A673 (cell line): Measurements from ENCODE around the gene SCAANT1. TPM values are rescaled to one million over a fixed set of nuclear protein-coding genes. Genes with fewer than 3 reads are reported as not detected.
A peak's percentile ranks its signal among the peaks of the same experiment; 100 is the strongest.

Experiments used
- BruUV-seq: library from RNA; stranded (reverse); fragments of 400-500 nt; replicated peaks from 2 replicates; lab custom pipeline; 2021; lab: Mats Ljungman, UMichigan
- CTCF ChIA-PET: fragments of 300-600 bp; sonication (Branson Sonifier 250); formaldehyde crosslinking; loops from one replicate; lab custom pipeline; 2022; ENCODE audit warnings: antibody characterized with exemption; lab: Charles Lee
- POLR2A ChIA-PET: fragments of 300-600 bp; sonication (Branson Sonifier 250); formaldehyde crosslinking; loops from one replicate; lab custom pipeline; 2022; ENCODE audit warnings: antibody characterized with exemption; ENCODE audit not compliant: low non-redundant PET; lab: Charles Lee
- DNase-seq: peaks from one replicate; pipeline ENCODE4 v3.0.0-alpha.2; 2015; ENCODE audit warnings: low spot score
- H3K27ac ChIP-seq: fragments of 200-600 bp; sonication (generic); 2 replicates; pipeline ENCODE4 v1.5.1; 2016; ENCODE audit warnings: mixed run types, low read depth, mild to moderate bottlenecking, mixed read lengths, antibody characterized with exemption, low read length; ENCODE audit not compliant: poor library complexity, severe bottlenecking
- H3K27me3 ChIP-seq: fragments of 200-600 bp; sonication (generic); replicated peaks from 2 replicates; pipeline ENCODE4 v1.6.1; 2017; ENCODE audit warnings: mixed run types, low read depth, mild to moderate bottlenecking, mixed read lengths, antibody characterized with exemption, low read length; ENCODE audit not compliant: insufficient read depth, poor library complexity
- H3K36me3 ChIP-seq: fragments of 200-600 bp; sonication (generic); 2 replicates; pipeline ENCODE4 v1.6.1; 2016; ENCODE audit warnings: mixed run types, mild to moderate bottlenecking, mixed read lengths, antibody characterized with exemption, low read length; ENCODE audit not compliant: insufficient read depth, poor library complexity, severe bottlenecking
- H3K4me1 ChIP-seq: fragments of 200-600 bp; sonication (generic); 2 replicates; pipeline ENCODE4 v1.6.1; 2017; ENCODE audit warnings: mixed run types, mild to moderate bottlenecking, mixed read lengths, antibody characterized with exemption, low read length; ENCODE audit not compliant: insufficient read depth, poor library complexity, severe bottlenecking
- H3K4me3 ChIP-seq: fragments of 200-600 bp; sonication (generic); 2 replicates; pipeline ENCODE4 v1.5.1; 2016; ENCODE audit warnings: low read depth, mixed run types, mild to moderate bottlenecking, mixed read lengths, low read length; ENCODE audit not compliant: poor library complexity, severe bottlenecking
- H3K9me3 ChIP-seq: fragments of 200-600 bp; sonication (generic); 2 replicates; pipeline ENCODE4 v1.6.1; 2016; ENCODE audit warnings: mixed run types, low read depth, mild to moderate bottlenecking, mixed read lengths, antibody characterized with exemption, low read length; ENCODE audit not compliant: poor library complexity, severe bottlenecking
- CTCF ChIP-seq: fragments of 300-800, 200-600 bp; sonication (generic); conservative IDR thresholded peaks from 2 replicates; pipeline ENCODE4 v1.5.1; 2017; ENCODE audit warnings: low read depth, mild to moderate bottlenecking, antibody characterized with exemption, low read length, moderate library complexity, mixed read lengths
- EZH2 ChIP-seq: fragments of 200-600 bp; sonication (generic); IDR thresholded peaks from 2 replicates; pipeline ENCODE4 v1.6.1; 2017; ENCODE audit warnings: borderline replicate concordance, low read depth, mild to moderate bottlenecking, mixed read lengths, antibody characterized with exemption, low read length; ENCODE audit not compliant: poor library complexity, severe bottlenecking
- intact Hi-C: fragments of 100-400 bp; cut with micrococcal nuclease; formaldehyde crosslinking; loops from one replicate; pipeline ENCODE4 v1.10.0; 2022; ENCODE audit not compliant: unreplicated experiment
- total RNA-seq: library from RNA; stranded (reverse); gene quantifications from 2 replicates; pipeline ENCODE4 v1.2.3, GENCODE V29; 2021

Gene SCAANT1
- total RNA-seq, 1 experiment from 2014 or later = not detected

- DNase-seq = no peak
- TF ChIP-seq CTCF (no peak), EZH2 (no peak)
- BruUV-seq = no TSS peak
- Histone ChIP-seq H3K4me3 (no peak overlapping the region), H3K27me3 (no peaks in the 10 kb centered on the region), H3K4me1 (no peaks in the 10 kb centered on the region), H3K36me3 (no peaks in the 10 kb centered on the region), H3K9me3 (no peaks in the 10 kb centered on the region), H3K27ac (no peak overlapping the region)
- POLR2A ChIA-PET = no interaction called here
- CTCF ChIA-PET = no interaction called here
- intact Hi-C loops = no loop called here
Observed at GRCh38 chr3:63918321-63918720, 6.1 kb upstream of the SCAANT1 start.

DNA sequence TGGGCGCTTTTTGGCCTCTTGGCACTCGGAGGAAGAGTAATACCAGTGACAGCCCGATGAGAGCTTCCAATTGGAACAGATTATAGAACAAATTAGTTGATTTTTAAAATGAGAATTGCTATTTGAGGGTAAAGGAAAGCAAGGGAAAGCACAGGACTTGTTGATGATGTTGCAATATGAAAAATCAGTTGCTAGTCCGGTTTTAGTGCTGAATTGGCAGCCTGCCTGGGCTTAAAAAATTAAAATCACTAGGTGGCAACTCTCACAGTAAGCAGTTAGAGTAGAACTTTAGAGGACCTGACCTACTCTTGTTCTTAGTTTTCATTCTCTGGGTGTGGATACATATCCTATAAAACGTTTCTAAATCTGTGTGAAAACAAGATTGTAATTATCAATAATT, 2.1 kb upstream of the SCAANT1 start:
- CTCF ChIA-PET = no interaction called here
- Histone ChIP-seq H3K27ac (no peak overlapping the region), H3K9me3 (no peaks in the 10 kb centered on the region), H3K4me3 (no peak overlapping the region), H3K4me1 (no peaks in the 10 kb centered on the region), H3K36me3 (no peaks in the 10 kb centered on the region), H3K27me3 (no peaks in the 10 kb centered on the region)
- intact Hi-C loops = no loop called here
- TF ChIP-seq EZH2 = no peak
- TF ChIP-seq CTCF = no peak
- POLR2A ChIA-PET = no interaction called here
- no TSS peak for BruUV-seq
- peak; percentile 39 for DNase-seq

- no peak for DNase-seq
- no peaks in the 10 kb centered on the region for H3K9me3 ChIP-seq
- TF ChIP-seq CTCF (no peak), EZH2 (no peak)
- POLR2A ChIA-PET = no interaction called here
- intact Hi-C loops = no loop called here
- CTCF ChIA-PET = no interaction called here
- no peaks in the 10 kb centered on the region for H3K4me1 ChIP-seq
- H3K4me3 ChIP-seq = peak overlapping the region; percentile 64
- BruUV-seq = no TSS peak
- no peak overlapping the region for H3K27ac ChIP-seq
- H3K36me3 ChIP-seq = no peaks in the 10 kb centered on the region
- H3K27me3 ChIP-seq = no peaks in the 10 kb centered on the region
Observed at GRCh38 chr3:63912768-63913588, 795 bp upstream of the SCAANT1 start.
